Left renal pelvis (tissue), 4 donors: ENCODE results near the gene VEGFB. TPM values are rescaled to one million over a fixed set of nuclear protein-coding genes. Genes with fewer than 3 reads are reported as not detected.
A peak's percentile ranks its signal among the peaks of the same experiment; 100 is the strongest.

ENCODE experiments used
- DNase-seq, 4 donors: peaks; one replicate each; pipeline ENCODE4 v3.0.0-alpha.2; 2013; ENCODE audit warnings: low read depth in 4 of 4, low spot score in 3 of 4
- polyA plus RNA-seq, 4 donors: library from polyadenylated mRNA; unstranded; fragments of 120-200 nt; gene quantifications; one replicate each; pipeline ENCODE4 v1.2.1, GENCODE V29; 2013; ENCODE audit not compliant: insufficient read length in 4 of 4

VEGFB gene
- polyA plus RNA-seq, 4 donors = 82.6 to 115 (median 99.9) TPM

GRCh38 chr11:64276653-64277431 is 42.5 kb downstream of the VEGFB start:
- no peak for DNase-seq

GRCh38 chr11:64278576-64279190 is 44.3 kb downstream of the VEGFB start:
- no peak for DNase-seq

- DNase-seq = no peak
Observed at GRCh38 chr11:64281957-64282770, 47.8 kb downstream of the VEGFB start.

- DNase-seq = no peak
Observed at GRCh38 chr11:64283092-64283491, 48.7 kb downstream of the VEGFB start.

GRCh38 chr11:64284048-64284961 is 49.9 kb downstream of the VEGFB start, which contains the start of gene BAD:
TSS of gene BAD (minus strand) at chr11:64284665. CDS start at chr11:64284368, 297 bp downstream.
- DNase-seq = peak in 3 of 4 donors; percentile 81 to 86 (median 84)

- peak in 2 of 4 donors; percentile 75 to 80 for DNase-seq
Observed at GRCh38 chr11:64284962-64285884, 50.8 kb downstream of the VEGFB start, which contains the start of gene GPR137. TSS of gene GPR137 (plus strand) at chr11:64285848. CDS start at chr11:64286525, 677 bp downstream.

GRCh38 chr11:64285885-64286800 is 51.8 kb downstream of the VEGFB start:
- no peak for DNase-seq

GRCh38 chr11:64286801-64287159 is 52.4 kb downstream of the VEGFB start:
- DNase-seq = no peak

GRCh38 chr11:64287676-64288352 is 53.4 kb downstream of the VEGFB start:
- no peak for DNase-seq

- DNase-seq = no peak
Observed at GRCh38 chr11:64288353-64288750, 54.0 kb downstream of the VEGFB start.

Other genes starting within 250 kb of the VEGFB start
- 100 to 1,000 TPM in 2 of 4 donors, 10 to 100 TPM in 2; 67.1 to 112 (median 101) TPM for gene OTUB1, start 248.1 kb upstream of the VEGFB start, polyA plus RNA-seq
- gene FLRT1, start 198.7 kb upstream of the VEGFB start, polyA plus RNA-seq = 1 to 10 TPM; 2.1 to 5.5 (median 3.5) TPM
- gene MACROD1, start 68.5 kb upstream of the VEGFB start, polyA plus RNA-seq = 10 to 100 TPM; 14.9 to 17.8 (median 15.3) TPM
- 100 to 1,000 TPM; 125 to 232 (median 205) TPM for gene STIP1, start 48.4 kb upstream of the VEGFB start, polyA plus RNA-seq
- 1 to 10 TPM; 3.4 to 7.2 (median 5.6) TPM for gene FERMT3, start 27.9 kb upstream of the VEGFB start, polyA plus RNA-seq
- 10 to 100 TPM; 25.7 to 56.1 (median 40.1) TPM for gene TRPT1, start 8.4 kb upstream of the VEGFB start, polyA plus RNA-seq
- gene NUDT22, start 8.3 kb upstream of the VEGFB start, polyA plus RNA-seq = 10 to 100 TPM; 13.2 to 32.7 (median 19.1) TPM
- 10 to 100 TPM; 44.9 to 85.8 (median 59.1) TPM for gene DNAJC4, start 4.0 kb upstream of the VEGFB start, polyA plus RNA-seq
- 10 to 100 TPM; 61.0 to 99.2 (median 86.6) TPM for gene FKBP2, start 6.5 kb downstream of the VEGFB start, polyA plus RNA-seq
- gene PPP1R14B, start 12.4 kb downstream of the VEGFB start, polyA plus RNA-seq = 10 to 100 TPM; 54.4 to 90.9 (median 69.8) TPM
- 10 to 100 TPM; 12.4 to 17.1 (median 13.7) TPM for gene PLCB3, start 16.9 kb downstream of the VEGFB start, polyA plus RNA-seq
- 10 to 100 TPM; 42.1 to 69.9 (median 48.3) TPM for gene BAD, start 50.1 kb downstream of the VEGFB start, polyA plus RNA-seq
- 10 to 100 TPM; 27.4 to 48.6 (median 30.6) TPM for gene GPR137, start 51.3 kb downstream of the VEGFB start, polyA plus RNA-seq
- under 1 TPM in 1 of 4 donors, not detected in 3; 0.16 TPM for gene KCNK4, start 56.7 kb downstream of the VEGFB start, polyA plus RNA-seq
- gene CATSPERZ, start 65.8 kb downstream of the VEGFB start, polyA plus RNA-seq = under 1 TPM in 1 of 4 donors, not detected in 3; 0.79 TPM
- 10 to 100 TPM in 3 of 4 donors, 1 to 10 TPM in 1; 7.4 to 31.0 (median 17.2) TPM for gene ESRRA, start 70.9 kb downstream of the VEGFB start, polyA plus RNA-seq
- 100 to 1,000 TPM; 208 to 244 (median 221) TPM for gene TRMT112, start 83.0 kb downstream of the VEGFB start, polyA plus RNA-seq
- gene PRDX5, start 83.5 kb downstream of the VEGFB start, polyA plus RNA-seq = 100 to 1,000 TPM; 156 to 230 (median 184) TPM
- 1 to 10 TPM; 2.7 to 5.2 (median 3.6) TPM for gene CCDC88B, start 105.6 kb downstream of the VEGFB start, polyA plus RNA-seq
- 10 to 100 TPM in 3 of 4 donors, 1 to 10 TPM in 1; 9.4 to 16.3 (median 13.5) TPM for gene RPS6KA4, start 124.6 kb downstream of the VEGFB start, polyA plus RNA-seq